ENCODE results near the gene KAZN.

KAZN gene

GRCh38 chr1:14604414-14604813 is 5.9 kb downstream of the KAZN start:
- TF ChIP-seq SUZ12 (IDR thresholded peaks at IDR 0.05): no peak
- TF ChIP-seq CTBP1 (IDR thresholded peaks at IDR 0.05; ENCODE audit: borderline replicate concordance): no peak
- TF ChIP-seq BHLHE40 (IDR thresholded peaks at IDR 0.05; ENCODE audit: borderline replicate concordance): no peak
- TF ChIP-seq TARDBP (IDR thresholded peaks at IDR 0.05): no peak
- TF ChIP-seq FOXK2 (IDR thresholded peaks at IDR 0.05): no peak
- TF ChIP-seq ARNT (IDR thresholded peaks at IDR 0.05): no peak
- TF ChIP-seq ZNF384 (IDR thresholded peaks at IDR 0.05): no peak
- TF ChIP-seq HDGF (IDR thresholded peaks at IDR 0.05; ENCODE audit: borderline replicate concordance): no peak
- TF ChIP-seq L3MBTL2 (conservative IDR thresholded peaks at IDR 0.05): no peak
- TF ChIP-seq LEF1 (IDR thresholded peaks at IDR 0.05; ENCODE audit: borderline replicate concordance): no peak
- TF ChIP-seq PKNOX1 (IDR thresholded peaks at IDR 0.05): no peak
- TF ChIP-seq FOXM1 (IDR thresholded peaks at IDR 0.05; ENCODE audit: borderline replicate concordance): no peak
- TF ChIP-seq SP1 (IDR thresholded peaks at IDR 0.05): no peak
- no peak for DNase-seq (ENCODE audit: extremely low spot score)
- ChIA-PET CTCF (no interaction called here), POLR2A (interaction anchor here (1.0 kb wide), 1 partner anchor 10 kb away, joined by 3 read pairs; no protein-coding TSS in a partner anchor)

GRCh38 chr1:14605945-14606344 is 7.5 kb downstream of the KAZN start:
- DNase-seq (ENCODE audit: extremely low spot score): no peak
- POLR2A ChIA-PET: no interaction called here
- CTCF ChIA-PET: no interaction called here
- TF ChIP-seq FOXA1 (IDR thresholded peaks at IDR 0.05) (no peak), ZNF384 (IDR thresholded peaks at IDR 0.05) (no peak)

- no peak for DNase-seq (ENCODE audit: extremely low spot score)
- TF ChIP-seq FOXA1 (IDR thresholded peaks at IDR 0.05) (no peak), BHLHE40 (IDR thresholded peaks at IDR 0.05; ENCODE audit: borderline replicate concordance) (no peak), NFRKB (IDR thresholded peaks at IDR 0.05) (no peak), CTBP1 (IDR thresholded peaks at IDR 0.05; ENCODE audit: borderline replicate concordance) (no peak), ELF4 (IDR thresholded peaks at IDR 0.05) (no peak), HDGF (IDR thresholded peaks at IDR 0.05; ENCODE audit: borderline replicate concordance) (no peak), PKNOX1 (IDR thresholded peaks at IDR 0.05) (no peak), ZNF384 (IDR thresholded peaks at IDR 0.05) (no peak), LEF1 (IDR thresholded peaks at IDR 0.05; ENCODE audit: borderline replicate concordance) (no peak), TARDBP (IDR thresholded peaks at IDR 0.05) (no peak), FOXM1 (IDR thresholded peaks at IDR 0.05; ENCODE audit: borderline replicate concordance) (no peak)
- CTCF ChIA-PET: no interaction called here
- POLR2A ChIA-PET: no interaction called here
Observed at GRCh38 chr1:14606632-14607031, 8.1 kb downstream of the KAZN start.

GRCh38 chr1:14607295-14607694 is 8.8 kb downstream of the KAZN start:
- ChIA-PET CTCF (no interaction called here), POLR2A (no interaction called here)
- no peak for TF ChIP-seq ELF4 (IDR thresholded peaks at IDR 0.05)
- DNase-seq (ENCODE audit: extremely low spot score): no peak

- CTCF ChIA-PET: interaction anchor here (0.6 to 1.2 kb wide), 2 partner anchors 47 to 430 kb away, joined by 3 read pairs; no protein-coding TSS in a partner anchor
- POLR2A ChIA-PET: no interaction called here
- TF ChIP-seq CTBP1 (IDR thresholded peaks at IDR 0.05; ENCODE audit: borderline replicate concordance) (no peak), BHLHE40 (IDR thresholded peaks at IDR 0.05; ENCODE audit: borderline replicate concordance) (no peak), FOXA1 (IDR thresholded peaks at IDR 0.05) (no peak), LEF1 (IDR thresholded peaks at IDR 0.05; ENCODE audit: borderline replicate concordance) (no peak), ARNT (IDR thresholded peaks at IDR 0.05) (no peak), FOXK2 (IDR thresholded peaks at IDR 0.05) (no peak), SP1 (IDR thresholded peaks at IDR 0.05) (no peak), ELF4 (IDR thresholded peaks at IDR 0.05) (no peak), ZNF384 (IDR thresholded peaks at IDR 0.05) (no peak), PKNOX1 (IDR thresholded peaks at IDR 0.05) (no peak), FOXM1 (IDR thresholded peaks at IDR 0.05; ENCODE audit: borderline replicate concordance) (no peak), NFRKB (IDR thresholded peaks at IDR 0.05) (no peak), L3MBTL2 (conservative IDR thresholded peaks at IDR 0.05) (no peak), TARDBP (IDR thresholded peaks at IDR 0.05) (no peak), HDGF (IDR thresholded peaks at IDR 0.05; ENCODE audit: borderline replicate concordance) (no peak), SUZ12 (IDR thresholded peaks at IDR 0.05) (no peak)
- DNase-seq (ENCODE audit: extremely low spot score): no peak
Observed at GRCh38 chr1:14608308-14608707, 9.8 kb downstream of the KAZN start.

GRCh38 chr1:14610761-14611160 is 12.3 kb downstream of the KAZN start:
- POLR2A ChIA-PET: no interaction called here
- TF ChIP-seq BHLHE40 (IDR thresholded peaks at IDR 0.05; ENCODE audit: borderline replicate concordance): no peak
- no peak for TF ChIP-seq HDGF (IDR thresholded peaks at IDR 0.05; ENCODE audit: borderline replicate concordance)
- TF ChIP-seq PKNOX1 (IDR thresholded peaks at IDR 0.05): no peak
- no peak for TF ChIP-seq SUZ12 (IDR thresholded peaks at IDR 0.05)
- no peak for TF ChIP-seq L3MBTL2 (conservative IDR thresholded peaks at IDR 0.05)
- no peak for TF ChIP-seq NFRKB (IDR thresholded peaks at IDR 0.05)
- TF ChIP-seq TARDBP (IDR thresholded peaks at IDR 0.05): no peak
- no peak for TF ChIP-seq FOXA1 (IDR thresholded peaks at IDR 0.05)
- TF ChIP-seq SP1 (IDR thresholded peaks at IDR 0.05): no peak
- no peak for TF ChIP-seq LEF1 (IDR thresholded peaks at IDR 0.05; ENCODE audit: borderline replicate concordance)
- TF ChIP-seq CTBP1 (IDR thresholded peaks at IDR 0.05; ENCODE audit: borderline replicate concordance): no peak
- no peak for TF ChIP-seq ELF4 (IDR thresholded peaks at IDR 0.05)
- no peak for TF ChIP-seq ZNF384 (IDR thresholded peaks at IDR 0.05)
- CTCF ChIA-PET: no interaction called here
- no peak for DNase-seq (ENCODE audit: extremely low spot score)

Measured in HEK293T (cell line).